ENCODE data around the gene KAZALD1.
A peak's percentile ranks its signal among the peaks of the same experiment; 100 is the strongest.

The KAZALD1 gene

DNA sequence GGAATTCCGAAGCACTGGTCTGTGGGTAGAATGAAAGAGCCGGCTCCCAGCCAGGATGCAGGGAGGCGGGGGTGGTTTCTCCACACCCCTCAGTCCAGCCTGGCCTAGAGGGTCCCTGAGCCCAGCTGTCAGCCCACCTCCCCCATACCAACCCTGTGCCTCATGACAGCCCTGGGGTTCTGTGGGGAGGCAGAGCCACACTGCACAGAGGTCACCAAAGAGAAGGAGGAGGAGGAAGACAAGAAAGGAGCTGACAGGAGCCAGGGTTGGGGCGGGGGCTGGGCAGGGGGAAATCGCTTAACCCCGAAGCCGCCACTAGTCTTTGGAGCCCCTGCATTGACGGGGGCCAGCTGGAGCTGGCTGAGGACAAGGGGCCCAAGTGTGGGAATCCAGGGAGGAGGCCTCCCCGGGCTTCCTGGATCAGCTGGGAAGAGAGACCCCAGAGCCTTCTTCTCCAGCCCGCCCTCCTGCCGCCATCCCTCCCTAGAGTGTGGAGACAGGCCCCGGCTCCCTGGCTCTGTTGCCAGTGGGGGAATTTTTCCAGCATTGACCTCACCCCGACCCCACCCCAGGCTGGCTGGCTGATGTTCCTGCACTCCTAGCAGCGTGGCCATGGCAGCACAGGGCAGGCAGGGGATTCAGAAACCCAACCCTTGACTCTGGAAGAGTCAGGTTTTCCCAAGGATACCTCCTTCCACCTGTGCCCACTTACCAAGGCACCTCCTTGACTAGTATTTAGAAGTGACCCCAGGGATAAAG, 32.5 kb downstream of the KAZALD1 start:
- H3K4me2 ChIP-seq (ENCODE audit: low read length) = no peak overlapping the region
- no peak overlapping the region for H3K4me3 ChIP-seq (ENCODE audit: low read depth, low read length, poor library complexity, severe bottlenecking)
- no peaks in the 10 kb centered on the region for H3K4me1 ChIP-seq (ENCODE audit: insufficient read depth, low read length, severe bottlenecking)
- H3K9ac ChIP-seq (ENCODE audit: low read length) = no peak overlapping the region
- no peak overlapping the region for H2AFZ ChIP-seq (ENCODE audit: low read length)
- no peaks in the 10 kb centered on the region for H3K36me3 ChIP-seq (ENCODE audit: insufficient read depth, low read length)
- H3K79me2 ChIP-seq (ENCODE audit: insufficient read depth, low read length) = no peaks in the 10 kb centered on the region
- TF ChIP-seq EZH2 (IDR thresholded peaks at IDR 0.05; ENCODE audit: borderline replicate concordance, low read length) = no peak
- TF ChIP-seq, protein P1, sequence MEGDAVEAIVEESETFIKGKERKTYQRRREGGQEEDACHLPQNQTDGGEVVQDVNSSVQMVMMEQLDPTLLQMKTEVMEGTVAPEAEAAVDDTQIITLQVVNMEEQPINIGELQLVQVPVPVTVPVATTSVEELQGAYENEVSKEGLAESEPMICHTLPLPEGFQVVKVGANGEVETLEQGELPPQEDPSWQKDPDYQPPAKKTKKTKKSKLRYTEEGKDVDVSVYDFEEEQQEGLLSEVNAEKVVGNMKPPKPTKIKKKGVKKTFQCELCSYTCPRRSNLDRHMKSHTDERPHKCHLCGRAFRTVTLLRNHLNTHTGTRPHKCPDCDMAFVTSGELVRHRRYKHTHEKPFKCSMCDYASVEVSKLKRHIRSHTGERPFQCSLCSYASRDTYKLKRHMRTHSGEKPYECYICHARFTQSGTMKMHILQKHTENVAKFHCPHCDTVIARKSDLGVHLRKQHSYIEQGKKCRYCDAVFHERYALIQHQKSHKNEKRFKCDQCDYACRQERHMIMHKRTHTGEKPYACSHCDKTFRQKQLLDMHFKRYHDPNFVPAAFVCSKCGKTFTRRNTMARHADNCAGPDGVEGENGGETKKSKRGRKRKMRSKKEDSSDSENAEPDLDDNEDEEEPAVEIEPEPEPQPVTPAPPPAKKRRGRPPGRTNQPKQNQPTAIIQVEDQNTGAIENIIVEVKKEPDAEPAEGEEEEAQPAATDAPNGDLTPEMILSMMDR (IDR thresholded peaks at IDR 0.05; ENCODE audit: low read length) = no peak
- no peaks in the 10 kb centered on the region for H3K27me3 ChIP-seq (ENCODE audit: insufficient read depth, low read length)
- H3K27ac ChIP-seq (ENCODE audit: low read depth, low read length, poor library complexity, severe bottlenecking) = no peak overlapping the region
- no peaks in the 10 kb centered on the region for H3K9me2 ChIP-seq (ENCODE audit: low read depth, low read length)
- no peaks in the 10 kb centered on the region for H3F3A ChIP-seq (ENCODE audit: insufficient read depth, low read length)
- H3K9me3 ChIP-seq (ENCODE audit: low read length) = no peaks in the 10 kb centered on the region
- no peaks in the 10 kb centered on the region for H4K20me1 ChIP-seq (ENCODE audit: insufficient read depth, low read length)

DNA sequence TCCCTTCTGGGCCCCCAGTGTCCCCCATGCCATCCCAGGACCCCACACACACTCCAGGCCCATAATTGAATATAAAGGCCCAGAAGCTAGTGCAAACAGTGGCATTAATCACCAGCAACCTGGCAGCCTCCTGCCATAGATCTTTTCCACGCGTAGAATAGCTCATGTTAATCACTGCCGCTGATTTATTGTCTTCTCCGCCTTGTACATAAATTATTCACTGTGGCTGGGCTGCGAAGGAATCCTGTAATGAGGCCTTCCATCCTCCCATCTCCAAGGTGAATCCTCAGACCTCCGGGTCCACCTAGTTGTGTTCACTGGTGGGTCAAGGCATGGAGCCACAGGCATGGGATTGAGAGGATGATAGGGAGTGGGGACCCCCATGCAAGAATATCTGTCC, 33.2 kb downstream of the KAZALD1 start:
- Histone ChIP-seq H3K4me1 (ENCODE audit: insufficient read depth, low read length, severe bottlenecking) (no peaks in the 10 kb centered on the region), H3K27ac (ENCODE audit: low read depth, low read length, poor library complexity, severe bottlenecking) (no peak overlapping the region), H4K20me1 (ENCODE audit: insufficient read depth, low read length) (no peaks in the 10 kb centered on the region), H3K9me3 (ENCODE audit: low read length) (no peaks in the 10 kb centered on the region), H3K79me2 (ENCODE audit: insufficient read depth, low read length) (no peaks in the 10 kb centered on the region), H3K9me2 (ENCODE audit: low read depth, low read length) (no peaks in the 10 kb centered on the region), H3F3A (ENCODE audit: insufficient read depth, low read length) (no peaks in the 10 kb centered on the region), H3K36me3 (ENCODE audit: insufficient read depth, low read length) (no peaks in the 10 kb centered on the region), H3K27me3 (ENCODE audit: insufficient read depth, low read length) (no peaks in the 10 kb centered on the region), H2AFZ (ENCODE audit: low read length) (no peak overlapping the region), H3K9ac (ENCODE audit: low read length) (no peak overlapping the region), H3K4me3 (ENCODE audit: low read depth, low read length, poor library complexity, severe bottlenecking) (no peak overlapping the region), H3K4me2 (ENCODE audit: low read length) (no peak overlapping the region)
- no peak for TF ChIP-seq EZH2 (IDR thresholded peaks at IDR 0.05; ENCODE audit: borderline replicate concordance, low read length)
- TF ChIP-seq, protein P1 (IDR thresholded peaks at IDR 0.05; ENCODE audit: low read length) = no peak

DNA sequence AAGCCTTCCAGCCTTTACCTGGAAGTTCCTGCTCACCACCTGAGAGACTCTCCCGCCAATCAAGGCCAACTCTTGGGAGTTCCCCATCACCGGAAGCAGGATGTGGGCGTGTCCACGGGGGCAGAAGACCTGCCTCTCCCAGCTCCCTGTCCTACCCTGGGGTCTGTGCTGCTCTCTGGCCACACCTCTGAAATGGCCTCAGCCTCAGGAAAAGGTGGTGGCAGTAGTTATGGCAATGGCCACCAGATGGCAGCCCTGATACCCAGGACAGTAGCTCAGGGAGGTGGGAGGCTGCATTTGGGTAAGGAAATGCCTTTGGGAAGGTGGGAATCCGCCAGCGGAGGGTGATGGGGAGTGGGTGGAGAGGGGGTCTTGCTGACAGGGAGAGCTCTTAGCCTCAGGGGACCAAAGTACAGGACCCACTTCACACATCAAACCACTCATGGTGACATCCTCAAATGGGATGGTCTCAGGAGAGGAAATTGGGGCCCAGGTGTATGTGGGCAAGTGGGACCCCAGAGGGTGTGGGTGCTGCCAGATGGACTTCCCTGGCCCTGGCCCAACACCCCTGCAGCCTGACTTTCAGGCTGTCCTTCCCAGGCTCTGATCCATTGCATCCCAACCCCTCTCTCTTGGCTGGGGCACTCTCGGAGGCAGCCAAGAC, 33.9 kb downstream of the KAZALD1 start:
- no peak overlapping the region for H3K9ac ChIP-seq (ENCODE audit: low read length)
- H3K36me3 ChIP-seq (ENCODE audit: insufficient read depth, low read length) = no peaks in the 10 kb centered on the region
- no peaks in the 10 kb centered on the region for H3K4me1 ChIP-seq (ENCODE audit: insufficient read depth, low read length, severe bottlenecking)
- no peak for TF ChIP-seq EZH2 (IDR thresholded peaks at IDR 0.05; ENCODE audit: borderline replicate concordance, low read length)
- TF ChIP-seq, protein P1 (IDR thresholded peaks at IDR 0.05; ENCODE audit: low read length) = peak; percentile 60; the same call in 1 of the 2 replicates
- no peaks in the 10 kb centered on the region for H3K27me3 ChIP-seq (ENCODE audit: insufficient read depth, low read length)
- H4K20me1 ChIP-seq (ENCODE audit: insufficient read depth, low read length) = no peaks in the 10 kb centered on the region
- no peaks in the 10 kb centered on the region for H3K9me2 ChIP-seq (ENCODE audit: low read depth, low read length)
- no peaks in the 10 kb centered on the region for H3F3A ChIP-seq (ENCODE audit: insufficient read depth, low read length)
- H3K4me2 ChIP-seq (ENCODE audit: low read length) = no peak overlapping the region
- no peaks in the 10 kb centered on the region for H3K79me2 ChIP-seq (ENCODE audit: insufficient read depth, low read length)
- H2AFZ ChIP-seq (ENCODE audit: low read length) = no peak overlapping the region
- no peaks in the 10 kb centered on the region for H3K9me3 ChIP-seq (ENCODE audit: low read length)
- H3K4me3 ChIP-seq (ENCODE audit: low read depth, low read length, poor library complexity, severe bottlenecking) = no peak overlapping the region
- H3K27ac ChIP-seq (ENCODE audit: low read depth, low read length, poor library complexity, severe bottlenecking) = no peak overlapping the region

Measured in OCI-LY1 (cell line).